CD4-positive, alpha-beta T cell treated with Interleukin-1 beta for 1 hour (primary cell): ENCODE data around the gene CYP3A4.
"Not testable (repeated sequence)": the region's sequence is repeated elsewhere in the genome, so short reads cannot be mapped to it uniquely, and the experiment has no call there.

Experiments used
- DNase-seq, 2 donors: peaks; one replicate each; pipeline ENCODE4 v3.0.0-alpha.2; 2020 to 2022

Gene CYP3A4

GRCh38 chr7:99791667-99792369 lies 7.8 kb upstream of the CYP3A4 start:
- no peak for DNase-seq

GRCh38 chr7:99791021-99791420 lies 7.0 kb upstream of the CYP3A4 start:
- DNase-seq = no peak

GRCh38 chr7:99790407-99790806 lies 6.4 kb upstream of the CYP3A4 start:
- no peak for DNase-seq

GRCh38 chr7:99789441-99790070 lies 5.6 kb upstream of the CYP3A4 start:
- no peak for DNase-seq

- DNase-seq = no peak
Measured at GRCh38 chr7:99788554-99788953, 4.6 kb upstream of the CYP3A4 start.

- DNase-seq = no peak
Measured at GRCh38 chr7:99786726-99787335, 2.8 kb upstream of the CYP3A4 start.

- DNase-seq = not testable (repeated sequence)
Measured at GRCh38 chr7:99785654-99786053, 1.7 kb upstream of the CYP3A4 start.

- DNase-seq = no peak
Measured at GRCh38 chr7:99782012-99782953, 1.7 kb downstream of the CYP3A4 start.

- DNase-seq = no peak
Measured at GRCh38 chr7:99780588-99780987, 3.4 kb downstream of the CYP3A4 start.

GRCh38 chr7:99779949-99780348 lies 4.0 kb downstream of the CYP3A4 start:
- no peak for DNase-seq

- no peak for DNase-seq
Measured at GRCh38 chr7:99778880-99779279, 5.1 kb downstream of the CYP3A4 start.

- not testable (repeated sequence) for DNase-seq
Measured at GRCh38 chr7:99773395-99773794, 10.6 kb downstream of the CYP3A4 start.

- DNase-seq = no peak
Measured at GRCh38 chr7:99772565-99772964, 11.4 kb downstream of the CYP3A4 start.

GRCh38 chr7:99769494-99769893 lies 14.5 kb downstream of the CYP3A4 start:
- not testable (repeated sequence) for DNase-seq

GRCh38 chr7:99768471-99768870 lies 15.5 kb downstream of the CYP3A4 start:
- DNase-seq = no peak

GRCh38 chr7:99767662-99768061 lies 16.3 kb downstream of the CYP3A4 start:
- DNase-seq = no peak

GRCh38 chr7:99766484-99767099 lies 17.4 kb downstream of the CYP3A4 start:
- DNase-seq = no peak

GRCh38 chr7:99764478-99764877 lies 19.5 kb downstream of the CYP3A4 start:
- DNase-seq = no peak

- no peak for DNase-seq
Measured at GRCh38 chr7:99762680-99763327, 21.2 kb downstream of the CYP3A4 start.

GRCh38 chr7:99755085-99755484 lies 28.9 kb downstream of the CYP3A4 start:
- no peak for DNase-seq

- no peak for DNase-seq
Measured at GRCh38 chr7:99752356-99752755, 31.6 kb downstream of the CYP3A4 start.
